Tibial artery (tissue), 4 donors: ENCODE measurements around the gene SH3GL1.
A peak's percentile ranks its signal among the peaks of the same experiment; 100 is the strongest.

Experiments
- DNase-seq, 2 donors: peaks; one replicate each; pipeline ENCODE4 v3.0.0-alpha.2; 2019
- H3K27ac ChIP-seq, 2 donors: fragments of 200-600 bp; sonication (generic) in 1 of 2; 1 replicate in 1 of 2; 2 replicates in 1 of 2; pipeline ENCODE4 v1.5.1; 2018 to 2019; ENCODE audit warnings: mild to moderate bottlenecking in 1 of 2
- H3K27me3 ChIP-seq, 2 donors: fragments of 200-600 bp; sonication (generic) in 1 of 2; one replicate each; pipeline versions ENCODE4 v1.5.1 to v1.6.0; 2016 to 2019
- H3K36me3 ChIP-seq, 3 donors: fragments of 200-600 bp; sonication (generic) in 2 of 3; one replicate each; pipeline ENCODE4 v1.5.1; 2016 to 2019; ENCODE audit warnings: mild to moderate bottlenecking in 2 of 3
- H3K4me1 ChIP-seq, 4 donors: fragments of 200-600 bp; sonication (generic) in 2 of 4; 1 replicate in 3 of 4; 2 replicates in 1 of 4; pipeline ENCODE4 v1.5.1; 2016 to 2019
- H3K4me3 ChIP-seq, 2 donors: fragments of 200-600 bp; sonication (generic) in 1 of 2; 1 replicate in 1 of 2; 2 replicates in 1 of 2; pipeline ENCODE4 v1.5.1; 2018 to 2019; ENCODE audit warnings: mild to moderate bottlenecking in 2 of 2
- H3K9me3 ChIP-seq, 3 donors: fragments of 200-600 bp; sonication (generic) in 1 of 3; one replicate each; pipeline ENCODE4 v1.5.1; 2016 to 2019
- intact Hi-C: fragments of 100-400 bp; cut with DNase I; formaldehyde crosslinking; loops from one replicate; pipeline ENCODE4 v1.15.0; 2023; ENCODE audit warnings: low total_unique reads
- TF ChIP-seq, protein P1 (sequence below), 2 experiments: fragments of 200-600 bp in 1 of 2; fragments of 450-650 bp in 1 of 2; IDR thresholded peaks; one replicate each; pipeline ENCODE4 v1.5.1; 2017 to 2019; ENCODE audit warnings: antibody characterized with exemption in 2 of 2, mild to moderate bottlenecking in 1 of 2, moderate library complexity in 1 of 2

SH3GL1 gene

DNA sequence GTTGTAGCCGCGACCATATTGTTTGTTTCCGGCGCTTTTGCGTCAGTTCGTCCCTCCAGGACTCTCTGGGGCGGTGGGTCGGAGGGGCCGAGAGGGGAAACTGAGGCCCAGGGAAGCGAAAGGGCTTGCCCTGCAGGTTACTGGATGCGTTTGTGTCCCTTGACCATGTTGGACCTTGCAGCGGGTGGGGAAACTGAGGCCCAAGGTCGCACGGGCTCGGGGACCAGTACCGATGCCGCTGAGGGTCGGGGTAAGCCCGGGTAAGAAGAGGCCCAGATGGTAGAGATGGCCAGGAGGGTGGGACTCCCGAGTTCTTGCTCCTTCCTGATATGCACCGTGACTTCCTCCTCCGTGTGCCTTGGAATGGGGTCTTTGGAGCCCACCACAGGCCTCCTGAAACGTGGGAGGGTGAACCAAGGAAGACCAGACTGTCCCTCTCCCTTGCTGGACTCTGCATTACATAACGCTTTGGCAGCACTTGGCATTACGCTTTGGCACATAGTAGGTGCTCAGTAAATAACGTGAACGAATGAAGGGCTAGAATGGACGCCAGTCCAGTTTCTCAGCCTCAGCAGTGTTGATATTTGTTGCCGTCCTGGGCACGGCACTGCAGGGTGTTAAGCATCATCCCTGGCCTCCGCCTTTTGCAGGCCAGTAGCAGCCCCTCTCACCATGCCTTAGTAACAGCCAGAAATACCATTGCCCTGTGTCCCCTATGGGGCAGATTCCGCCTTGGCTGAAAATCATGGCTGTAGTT, 2.8 kb upstream of the SH3GL1 start:
- Histone ChIP-seq H3K4me3 (peak overlapping the region; percentile 60 to 68), H3K27me3 (no peaks in the 10 kb centered on the region), H3K4me1 (peaks cover 6 to 39% (median 32%) of the 10 kb centered on the region in 4 donors), H3K27ac (peak overlapping the region; percentile 31 to 90), H3K9me3 (no peaks in the 10 kb centered on the region), H3K36me3 (peaks cover 0 to 2% (median 0%) of the 10 kb centered on the region in 3 donors)
- TF ChIP-seq, protein P1, sequence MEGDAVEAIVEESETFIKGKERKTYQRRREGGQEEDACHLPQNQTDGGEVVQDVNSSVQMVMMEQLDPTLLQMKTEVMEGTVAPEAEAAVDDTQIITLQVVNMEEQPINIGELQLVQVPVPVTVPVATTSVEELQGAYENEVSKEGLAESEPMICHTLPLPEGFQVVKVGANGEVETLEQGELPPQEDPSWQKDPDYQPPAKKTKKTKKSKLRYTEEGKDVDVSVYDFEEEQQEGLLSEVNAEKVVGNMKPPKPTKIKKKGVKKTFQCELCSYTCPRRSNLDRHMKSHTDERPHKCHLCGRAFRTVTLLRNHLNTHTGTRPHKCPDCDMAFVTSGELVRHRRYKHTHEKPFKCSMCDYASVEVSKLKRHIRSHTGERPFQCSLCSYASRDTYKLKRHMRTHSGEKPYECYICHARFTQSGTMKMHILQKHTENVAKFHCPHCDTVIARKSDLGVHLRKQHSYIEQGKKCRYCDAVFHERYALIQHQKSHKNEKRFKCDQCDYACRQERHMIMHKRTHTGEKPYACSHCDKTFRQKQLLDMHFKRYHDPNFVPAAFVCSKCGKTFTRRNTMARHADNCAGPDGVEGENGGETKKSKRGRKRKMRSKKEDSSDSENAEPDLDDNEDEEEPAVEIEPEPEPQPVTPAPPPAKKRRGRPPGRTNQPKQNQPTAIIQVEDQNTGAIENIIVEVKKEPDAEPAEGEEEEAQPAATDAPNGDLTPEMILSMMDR (IDR thresholded peaks at IDR 0.05) = no peak
- no peak for DNase-seq
- intact Hi-C loops = loop anchor here (5.0 to 10.0 kb wide), 2 partner anchors 61 to 138 kb away; partner anchors contain the start of gene MPND

DNA sequence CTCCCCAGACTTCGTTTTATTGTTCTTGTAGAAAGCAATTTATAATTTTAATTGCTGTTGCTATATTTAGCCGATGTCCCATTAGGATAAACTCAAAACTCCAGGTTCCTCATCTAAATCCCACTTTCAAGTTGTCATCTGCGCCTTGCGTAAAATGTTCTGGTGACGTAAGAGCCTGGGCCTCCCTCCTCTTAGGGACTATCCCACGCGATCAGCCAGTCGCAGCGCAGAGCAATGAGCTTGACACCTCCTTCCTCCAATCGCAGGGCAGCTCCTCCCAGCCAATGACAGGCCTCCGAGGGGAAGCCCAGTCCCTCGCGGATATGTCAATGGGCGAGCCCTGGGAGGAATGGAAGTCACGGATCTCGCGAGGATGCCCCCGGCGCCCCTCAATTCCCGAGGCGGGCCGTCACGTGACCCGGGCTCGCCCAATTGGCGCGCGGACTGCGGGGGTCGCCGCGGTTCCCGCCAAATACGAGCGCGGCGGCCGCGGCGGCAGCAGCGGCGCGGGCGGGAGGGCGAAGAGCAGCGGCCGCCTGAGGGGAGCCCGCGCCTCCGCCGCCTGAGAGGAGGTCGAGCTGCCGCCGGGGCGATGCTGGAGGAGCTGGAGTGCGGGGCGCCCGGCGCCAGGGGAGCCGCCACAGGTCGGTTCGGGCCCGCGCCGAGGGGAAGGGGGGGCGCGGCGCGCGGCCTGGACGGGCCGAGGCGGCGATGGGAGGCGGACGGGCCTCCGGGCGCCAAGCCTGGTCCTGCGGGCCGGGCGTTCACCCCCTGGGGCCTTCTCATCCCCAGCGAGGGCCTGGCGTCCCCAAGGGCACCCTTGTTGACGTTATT, 2.0 kb upstream of the SH3GL1 start, which contains the start of gene CHAF1A:
TSS of gene CHAF1A (plus strand) at position 470 of the 834 bp plus-strand sequence. CDS start at position 593, 123 bp downstream.
- peak; percentile 100 for DNase-seq
- TF ChIP-seq, protein P1 (IDR thresholded peaks at IDR 0.05) = no peak
- Histone ChIP-seq H3K4me1 (peaks cover 6 to 47% (median 34%) of the 10 kb centered on the region in 4 donors), H3K9me3 (no peaks in the 10 kb centered on the region), H3K36me3 (peaks cover 0 to 4% (median 0%) of the 10 kb centered on the region in 3 donors), H3K27me3 (no peaks in the 10 kb centered on the region), H3K4me3 (peak within 1 kb of the TSS; percentile 60 to 68), H3K27ac (peak within 1 kb of the TSS; percentile 88 to 90)
- intact Hi-C loops = loop anchor here (5.0 to 10.0 kb wide), 2 partner anchors 60 to 138 kb away; partner anchors contain the start of gene MPND

DNA sequence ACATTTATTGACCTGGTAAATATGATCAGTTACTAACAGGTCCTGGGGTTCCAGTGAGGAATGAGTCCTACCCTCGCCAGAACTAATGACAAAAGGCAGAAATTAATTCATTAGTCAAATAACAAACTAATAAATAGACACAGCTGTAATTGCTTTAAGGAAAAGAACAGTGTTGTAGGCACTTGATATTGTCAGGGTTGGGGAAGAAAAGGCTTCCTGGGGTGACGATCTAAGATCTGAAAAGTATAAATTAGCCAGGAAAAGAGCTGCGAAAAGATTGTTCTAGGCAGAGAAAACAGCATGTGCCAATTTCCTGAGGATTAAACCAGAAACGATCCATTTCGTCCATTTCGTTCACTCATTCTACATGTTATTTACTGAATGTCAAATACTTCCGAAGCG, 1.4 kb upstream of the SH3GL1 start:
- no peaks in the 10 kb centered on the region for H3K9me3 ChIP-seq
- H3K4me1 ChIP-seq = peaks cover 6 to 52% (median 36%) of the 10 kb centered on the region in 4 donors
- DNase-seq = no peak
- TF ChIP-seq, protein P1 (IDR thresholded peaks at IDR 0.05) = no peak
- peak overlapping the region; percentile 38 to 68 for H3K4me3 ChIP-seq
- peaks cover 0 to 4% (median 0%) of the 10 kb centered on the region in 3 donors for H3K36me3 ChIP-seq
- intact Hi-C loops = loop anchor here (2.0 to 10.0 kb wide), 3 partner anchors 27 to 137 kb away; partner anchors contain the start of gene MPND
- no peaks in the 10 kb centered on the region for H3K27me3 ChIP-seq
- peak overlapping the region; percentile 88 to 90 for H3K27ac ChIP-seq

DNA sequence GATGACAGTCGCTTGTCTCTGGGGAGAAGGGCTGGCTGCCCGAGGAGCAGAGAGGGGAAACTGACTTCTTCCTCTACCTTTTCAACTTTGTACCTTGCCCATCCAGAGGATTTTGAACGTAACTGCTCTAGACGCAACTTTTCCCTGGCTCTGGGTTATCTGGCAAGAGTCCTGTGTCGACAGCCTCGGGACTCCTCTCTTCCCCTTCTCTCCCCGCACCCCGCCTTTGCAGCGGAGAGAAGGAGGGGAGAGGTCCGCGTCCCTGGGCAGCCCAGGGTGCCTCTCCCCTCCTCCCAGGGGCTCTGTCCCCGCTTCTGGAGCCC, 574 bp downstream of the SH3GL1 start:
- H3K36me3 ChIP-seq = peaks cover 0 to 10% (median 8%) of the 10 kb centered on the region in 3 donors
- peaks cover 6 to 56% (median 38%) of the 10 kb centered on the region in 4 donors for H3K4me1 ChIP-seq
- no peak for DNase-seq
- H3K9me3 ChIP-seq = no peaks in the 10 kb centered on the region
- TF ChIP-seq, protein P1 (IDR thresholded peaks at IDR 0.05) = no peak
- intact Hi-C loops = loop anchor here (2.0 to 10.0 kb wide), 3 partner anchors 25 to 135 kb away; partner anchors contain the start of gene MPND
- peak overlapping the region; percentile 87 to 98 for H3K4me3 ChIP-seq
- H3K27me3 ChIP-seq = no peaks in the 10 kb centered on the region
- peak overlapping the region; percentile 90 to 98 for H3K27ac ChIP-seq

DNA sequence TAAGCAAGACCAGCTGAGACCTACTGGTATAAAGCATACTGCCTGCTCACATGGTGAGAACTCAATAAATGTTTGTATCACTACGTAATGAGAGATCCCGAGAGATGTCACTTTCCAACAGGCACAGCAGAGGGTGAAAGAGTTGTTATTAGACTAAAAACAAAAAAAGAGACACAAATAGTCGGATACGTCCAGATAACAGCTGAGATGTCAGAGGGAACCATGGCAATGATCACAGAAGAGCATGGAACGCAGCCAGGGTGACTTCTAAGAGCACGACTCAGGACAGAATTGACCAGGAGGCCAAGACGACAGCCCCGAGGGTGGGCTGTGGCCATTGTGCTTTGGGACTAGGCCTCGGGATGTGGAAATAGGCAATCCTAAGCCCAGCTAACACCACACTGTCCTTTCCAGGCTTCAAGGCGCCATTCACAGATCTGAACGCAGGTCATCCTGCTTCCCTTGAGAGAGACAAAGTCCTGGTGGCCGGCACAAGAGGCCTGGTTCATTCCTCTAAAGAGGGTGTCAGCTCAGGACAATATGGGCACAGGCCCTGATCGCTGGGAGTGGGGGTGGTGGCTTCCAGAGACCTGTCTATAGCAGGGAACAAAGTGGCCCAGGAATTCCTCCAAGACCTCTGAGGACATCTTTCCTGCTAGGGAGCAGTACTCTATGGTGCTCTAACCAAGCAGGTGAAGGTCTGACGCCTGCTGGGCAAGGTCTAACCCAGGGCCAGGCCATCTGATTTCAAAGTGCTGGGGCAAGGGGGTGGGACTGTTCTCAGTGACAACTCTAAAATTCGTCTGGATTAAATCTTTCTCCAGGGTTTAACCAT, 3.2 kb downstream of the SH3GL1 start:
- H3K4me3 ChIP-seq = no peak overlapping the region
- peaks cover 0 to 72% (median 42%) of the 10 kb centered on the region in 4 donors for H3K4me1 ChIP-seq
- H3K27ac ChIP-seq = peak overlapping the region in 1 of 2 donors; percentile 18
- H3K27me3 ChIP-seq = no peaks in the 10 kb centered on the region
- intact Hi-C loops = no loop called here
- no peaks in the 10 kb centered on the region for H3K9me3 ChIP-seq
- DNase-seq = no peak
- peaks cover 0 to 11% (median 8%) of the 10 kb centered on the region in 3 donors for H3K36me3 ChIP-seq
- TF ChIP-seq, protein P1 (IDR thresholded peaks at IDR 0.05) = no peak
